ENCODE measurements around the gene ZDHHC14.

Gene ZDHHC14

DNA sequence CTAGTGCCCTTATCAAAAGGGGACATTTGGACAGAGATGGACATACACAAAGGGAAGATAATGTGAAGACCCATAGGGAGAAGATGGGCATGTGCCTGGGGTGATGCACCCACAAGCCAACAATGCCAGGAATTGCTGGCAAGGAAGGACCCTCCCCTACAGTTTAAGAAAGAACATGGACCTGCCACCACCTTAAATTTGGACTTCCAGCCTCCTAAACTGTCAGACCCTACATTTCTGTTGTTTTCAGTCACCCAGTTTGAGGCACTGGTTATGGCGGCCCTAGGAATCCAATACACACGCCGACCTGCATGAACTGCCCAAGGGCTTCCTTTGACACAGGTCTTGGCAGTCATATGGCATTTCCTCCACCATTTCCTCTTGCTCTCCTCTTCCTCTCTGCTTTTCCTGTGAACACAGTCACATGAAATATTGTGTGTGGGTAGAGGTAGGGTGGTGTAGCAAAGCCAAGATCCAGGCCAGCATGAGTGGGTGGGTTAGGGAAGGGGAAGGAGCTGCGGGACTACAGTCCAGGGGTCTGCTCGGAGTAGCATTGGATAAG, 115.6 kb downstream of the ZDHHC14 start:
- no peak for DNase-seq

DNA sequence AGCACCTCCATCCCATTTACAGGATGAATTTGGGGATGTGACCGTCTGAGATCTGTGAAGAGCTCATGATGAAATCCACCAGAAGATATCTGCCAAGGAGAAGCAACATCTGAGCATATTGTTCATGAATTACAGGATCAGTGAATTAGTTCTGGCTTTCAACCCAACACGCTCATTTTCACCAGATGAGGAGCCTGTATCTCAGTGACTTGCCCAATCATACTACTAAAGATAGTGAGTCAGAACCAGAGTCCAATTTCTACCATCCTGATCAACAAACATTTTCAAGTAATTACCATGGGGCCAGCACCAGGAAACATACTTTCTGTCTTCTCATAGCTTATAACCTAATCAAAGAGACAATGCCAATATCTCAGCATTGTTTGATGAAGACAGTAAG, 116.6 kb downstream of the ZDHHC14 start:
- no peak for DNase-seq

DNA sequence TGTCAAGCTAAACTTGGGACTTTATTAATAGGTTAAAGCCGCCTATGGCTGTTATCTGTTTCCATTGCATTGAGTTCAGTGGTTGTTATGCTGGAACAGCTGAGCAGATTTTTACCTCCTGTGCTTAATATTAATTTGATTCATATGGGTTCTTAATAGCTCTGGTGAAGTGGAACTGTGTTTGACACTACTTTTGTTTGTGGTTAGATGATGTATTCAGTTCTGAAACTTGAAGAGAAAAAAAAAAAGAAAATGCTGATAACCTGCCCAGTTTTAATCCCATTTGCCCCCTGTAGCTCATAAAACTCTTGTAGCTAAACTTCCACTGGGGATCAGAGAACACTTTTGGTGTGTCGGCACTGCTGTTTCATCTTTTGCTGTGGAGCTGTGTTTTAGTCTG, 117.8 kb downstream of the ZDHHC14 start:
- no peak for DNase-seq

DNA sequence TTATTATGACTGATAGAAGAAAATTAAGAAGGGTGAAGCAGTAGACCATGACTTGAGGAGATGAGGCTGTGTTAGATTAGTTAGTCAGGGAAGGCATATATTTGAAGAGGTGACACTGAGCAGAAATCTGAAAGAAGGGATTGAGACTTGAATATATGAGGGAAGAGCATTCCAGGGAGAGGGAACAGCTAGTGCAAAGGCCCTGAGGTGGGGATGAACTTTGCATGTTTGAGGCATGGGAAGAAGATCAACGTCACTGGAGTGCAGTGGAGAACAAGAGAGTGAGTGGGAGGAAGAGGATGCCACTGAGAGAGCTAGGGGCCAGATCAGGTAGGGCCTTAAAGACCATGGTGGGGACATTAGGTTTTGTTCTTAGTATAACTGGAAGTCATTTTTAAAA, 119.0 kb downstream of the ZDHHC14 start:
- no peak for DNase-seq

- DNase-seq = no peak
Measured at GRCh38 chr6:157503018-157503747, 122.2 kb downstream of the ZDHHC14 start.

- DNase-seq = no peak
Measured at GRCh38 chr6:157505912-157506491, 125.0 kb downstream of the ZDHHC14 start.

- DNase-seq = no peak
Measured at GRCh38 chr6:157510323-157511188, 129.6 kb downstream of the ZDHHC14 start.

DNA sequence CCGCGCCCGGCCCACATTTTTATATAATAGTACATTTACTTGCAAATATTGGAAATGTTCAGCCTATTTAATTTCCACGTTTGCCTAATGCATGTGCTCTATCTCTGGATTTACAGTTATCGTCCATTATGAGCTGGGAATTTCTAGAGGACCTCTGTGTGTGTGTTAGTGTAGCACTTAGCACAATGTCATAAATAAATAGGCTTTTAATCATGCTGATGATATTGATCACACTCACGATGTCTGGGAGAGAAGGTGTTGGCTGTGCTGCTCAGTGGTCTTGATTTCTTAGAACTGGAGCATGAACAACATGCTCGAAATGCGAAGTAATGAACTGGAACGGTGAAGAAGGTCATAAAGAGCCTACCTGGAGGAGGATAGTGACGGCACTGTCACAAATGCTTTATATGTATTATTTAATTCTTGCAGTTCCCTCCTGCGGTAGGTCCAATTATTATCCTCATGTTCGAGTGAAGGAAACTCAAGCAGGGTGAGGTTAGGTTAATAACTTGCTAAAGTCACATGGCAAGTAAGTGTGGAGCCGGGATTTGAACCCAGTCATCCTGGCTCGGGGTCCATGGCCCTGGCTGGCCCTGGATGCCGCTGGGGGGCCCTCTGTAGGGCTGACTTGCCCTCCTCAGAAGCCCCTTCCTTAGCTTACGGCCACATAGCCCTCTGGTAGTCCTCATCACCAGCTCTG, 130.8 kb downstream of the ZDHHC14 start:
- DNase-seq = no peak

GRCh38 chr6:157512382-157512682, 131.3 kb downstream of the ZDHHC14 start:
- DNase-seq = no peak

DNA sequence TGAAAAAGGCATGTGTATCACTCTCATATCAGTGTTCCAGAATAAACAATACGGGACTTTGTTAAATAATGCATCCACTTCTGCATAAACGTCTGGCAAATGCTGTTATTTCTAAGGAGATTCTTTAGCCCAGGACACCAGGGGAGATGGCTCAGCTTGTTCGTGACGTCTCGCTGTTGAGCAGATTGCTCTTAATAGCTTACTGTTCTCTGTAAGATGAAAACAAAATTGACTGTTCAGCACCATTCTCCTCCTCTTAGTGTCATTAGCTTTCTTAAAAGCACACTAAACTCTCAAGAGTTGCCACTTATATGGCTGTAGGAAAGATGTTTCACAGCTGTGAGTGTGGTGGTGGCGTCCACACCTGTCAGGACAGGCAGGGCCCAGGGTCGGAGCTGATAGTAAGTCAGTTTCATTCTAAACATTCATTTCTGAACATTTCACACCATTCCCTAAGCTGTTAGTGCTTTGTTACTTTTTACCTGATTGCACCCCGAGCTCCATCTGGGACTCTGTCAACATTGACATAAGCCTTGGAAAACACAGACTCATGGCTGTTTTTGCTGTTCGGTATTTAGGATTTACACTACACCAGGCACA, 132.1 kb downstream of the ZDHHC14 start:
- DNase-seq = no peak

DNA sequence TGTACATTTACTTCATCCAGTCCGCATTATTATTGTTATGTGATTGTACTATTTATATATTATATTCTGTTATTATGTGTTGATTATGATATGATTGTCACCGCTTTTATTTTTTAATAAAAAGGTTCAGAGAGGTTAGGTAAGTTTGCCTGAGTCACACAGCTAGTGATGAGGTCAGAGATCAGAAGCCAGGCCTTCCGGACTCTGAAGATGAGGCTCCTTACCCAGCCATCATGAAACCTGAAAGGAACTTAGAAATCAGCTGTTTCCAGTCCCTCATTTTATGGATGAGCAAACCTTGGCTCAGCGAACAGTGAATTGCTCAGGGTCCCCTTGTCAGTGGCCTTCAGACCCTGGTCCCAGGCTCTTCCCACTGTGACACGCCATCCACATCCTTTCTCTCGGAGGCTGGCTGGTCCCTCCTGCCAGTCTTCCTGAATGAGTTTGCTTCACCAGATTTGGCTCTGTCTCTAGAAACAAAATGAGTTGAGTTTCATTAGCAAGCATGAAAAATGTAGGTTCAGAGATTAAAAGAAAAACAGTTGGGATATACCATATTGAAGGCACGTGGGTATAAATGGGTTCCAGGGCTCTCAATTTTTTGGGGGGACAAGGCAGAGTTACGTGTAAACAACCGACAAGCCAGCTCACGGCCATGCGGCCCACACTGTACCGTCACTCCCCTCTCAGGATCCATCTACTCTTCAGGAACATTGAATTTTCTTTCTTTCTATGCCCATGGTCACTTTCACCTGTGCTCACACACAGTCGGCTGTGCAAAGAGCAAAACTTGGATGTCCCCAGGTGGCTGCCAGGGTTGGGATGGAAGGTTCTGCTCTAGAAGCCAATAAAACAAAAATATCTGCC, 132.9 kb downstream of the ZDHHC14 start:
- DNase-seq = no peak

DNA sequence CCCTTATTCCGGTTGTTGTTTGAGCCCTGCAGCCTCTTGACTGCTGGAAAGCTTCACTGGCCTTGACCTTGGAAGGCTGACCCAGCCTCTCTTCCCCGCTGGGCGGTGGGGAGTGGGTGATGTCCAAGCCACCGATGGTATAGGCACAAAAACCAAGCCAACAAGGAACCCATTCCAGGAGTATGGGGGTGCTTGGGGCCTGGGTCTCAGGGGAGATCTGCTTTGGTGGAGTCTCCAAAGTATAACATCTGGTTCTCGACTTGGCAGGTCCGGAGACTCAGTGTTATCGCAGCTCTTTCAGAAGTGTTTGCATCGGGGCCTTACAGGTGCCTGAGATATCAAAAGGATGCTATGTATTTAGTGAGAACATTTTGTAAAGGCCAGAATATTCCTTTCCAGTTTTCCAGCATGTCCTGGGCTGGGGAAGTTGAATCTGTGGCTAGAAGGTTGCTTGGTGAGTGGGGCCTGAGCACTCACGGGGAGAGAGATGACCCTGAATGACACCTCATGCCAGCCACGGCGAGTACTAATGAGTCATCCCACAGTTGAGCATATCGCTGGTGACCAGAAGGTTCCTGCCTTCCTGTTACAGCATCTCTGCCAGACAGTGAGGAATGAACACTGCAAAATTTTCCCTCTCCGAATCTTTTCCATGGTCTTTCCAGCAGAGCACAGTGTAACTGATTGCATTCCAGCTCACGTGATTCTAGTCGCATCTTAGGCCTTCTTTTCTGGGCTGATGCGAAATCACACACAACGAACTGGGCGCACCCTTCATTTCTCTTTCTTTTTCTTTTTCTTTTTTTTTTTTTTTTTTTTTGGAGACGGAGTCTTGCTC, 133.9 kb downstream of the ZDHHC14 start:
- no peak for DNase-seq

DNA sequence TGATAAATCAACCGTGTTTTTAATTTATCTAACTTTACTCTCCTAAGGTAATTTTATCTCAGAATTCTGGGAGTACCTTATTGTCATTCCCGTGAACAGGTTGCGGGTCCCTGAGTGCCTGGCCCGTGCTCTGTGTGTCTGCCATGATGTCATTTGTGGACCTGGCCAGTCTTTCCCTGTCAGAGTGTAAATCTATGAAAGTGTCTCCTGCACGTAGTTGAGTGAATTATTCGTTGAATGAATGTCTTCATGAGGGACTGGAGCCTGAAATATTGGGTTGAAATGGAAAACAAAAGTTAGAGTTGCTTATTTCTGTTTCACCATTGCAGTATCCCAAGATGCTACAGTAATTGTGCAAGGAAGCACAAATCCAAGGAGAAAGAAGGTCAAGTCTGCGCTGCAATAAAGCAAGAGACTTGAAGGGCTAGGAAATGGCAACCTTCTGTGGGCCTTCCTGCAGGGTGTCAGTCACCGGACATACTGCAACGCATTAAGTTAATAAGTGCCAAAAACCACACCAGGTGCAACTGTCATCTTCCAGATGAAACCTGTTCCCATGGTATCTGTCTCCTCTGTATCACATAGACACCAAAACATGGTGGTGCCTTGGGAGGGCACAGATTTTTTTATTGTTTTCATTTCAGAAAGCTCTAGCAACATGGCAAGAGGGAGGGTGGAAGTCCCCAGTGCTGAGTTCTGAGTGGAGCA, 135.5 kb downstream of the ZDHHC14 start:
- DNase-seq = no peak

- DNase-seq = no peak
Measured at GRCh38 chr6:157517601-157518359, 136.8 kb downstream of the ZDHHC14 start.

DNA sequence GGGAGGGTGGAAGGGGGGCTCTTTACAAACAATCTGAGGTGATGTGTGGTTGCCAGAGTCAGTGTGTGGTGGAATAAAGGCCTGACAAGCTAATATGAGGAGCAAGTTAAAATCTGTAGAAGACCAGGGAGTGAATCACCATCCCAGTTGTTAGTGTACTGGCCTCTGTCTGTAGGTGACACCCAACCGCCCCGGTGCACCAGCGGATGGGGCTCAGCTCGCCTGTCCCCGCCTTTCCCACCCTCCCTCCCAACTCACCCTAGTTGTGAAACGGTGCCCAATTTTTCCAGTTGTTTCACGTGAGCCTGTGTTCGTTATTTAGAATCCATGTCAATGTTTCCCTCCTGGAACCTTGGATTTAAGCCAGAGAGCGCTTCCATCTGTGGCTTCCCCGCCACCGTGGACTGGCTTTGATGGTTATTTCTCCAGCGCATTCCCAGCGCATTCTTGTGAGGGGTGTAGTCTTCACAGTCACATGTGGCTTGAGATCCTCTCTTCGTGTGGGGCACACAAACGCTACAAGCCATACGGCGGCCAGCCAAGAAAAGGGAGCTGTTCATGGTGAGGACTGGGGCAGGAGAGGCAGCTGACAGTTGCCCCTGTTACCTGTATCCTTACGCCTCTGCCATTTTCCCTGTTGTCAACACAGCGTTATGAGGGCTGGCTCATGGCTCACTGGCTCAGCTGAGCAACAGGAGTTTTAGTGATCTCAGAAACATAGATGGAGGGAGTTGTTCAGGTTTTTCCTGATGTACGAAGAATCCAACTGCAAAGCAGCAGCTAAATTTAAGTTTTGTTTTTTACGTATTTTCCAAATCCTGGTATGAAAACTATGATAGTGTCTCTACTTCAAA, 137.6 kb downstream of the ZDHHC14 start:
- no peak for DNase-seq

- DNase-seq = no peak
Measured at GRCh38 chr6:157519255-157520116, 138.5 kb downstream of the ZDHHC14 start.

GRCh38 chr6:157520117-157520406, 139.1 kb downstream of the ZDHHC14 start:
- DNase-seq = no peak
